GM11168 (cell line): ENCODE data around the gene CGB3.
"Not testable (repeated sequence)": the region's sequence is repeated elsewhere in the genome, so short reads cannot be mapped to it uniquely, and the experiment has no call there.

Experiments
- in situ Hi-C: fragments of 300-500 bp; cut with MboI; formaldehyde crosslinking; loops from one replicate; pipeline ENCODE4 v1.12.0; 2022; ENCODE audit warnings: low sequenced_read_pairs; ENCODE audit not compliant: unreplicated experiment

CGB3 gene

DNA sequence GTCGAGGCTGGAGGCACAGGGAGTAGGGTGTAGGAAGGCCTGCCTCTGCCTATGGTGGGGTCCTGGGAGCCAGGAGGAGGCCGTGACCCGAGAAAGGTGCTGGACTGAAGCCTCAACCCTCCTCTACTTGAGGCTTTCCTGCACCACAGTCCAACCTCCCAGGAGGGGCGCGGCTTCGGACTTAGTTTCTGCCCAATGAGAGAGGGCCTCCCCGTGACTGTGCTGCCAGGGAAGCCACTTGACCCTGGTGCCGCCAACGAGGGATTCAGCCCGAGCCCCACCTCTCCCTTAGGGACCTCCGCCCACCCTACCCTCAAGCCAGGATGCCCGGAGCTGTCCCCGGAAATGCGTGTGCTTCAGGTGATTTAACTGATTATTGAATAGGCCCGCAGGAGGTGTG, at the start of gene CGB3:
Gene CGB3, minus strand, starts transcription at position 101 of the 400 bp plus-strand sequence. CDS start 362 bp downstream, outside the sequence.
- in situ Hi-C loops = not testable (repeated sequence)

DNA sequence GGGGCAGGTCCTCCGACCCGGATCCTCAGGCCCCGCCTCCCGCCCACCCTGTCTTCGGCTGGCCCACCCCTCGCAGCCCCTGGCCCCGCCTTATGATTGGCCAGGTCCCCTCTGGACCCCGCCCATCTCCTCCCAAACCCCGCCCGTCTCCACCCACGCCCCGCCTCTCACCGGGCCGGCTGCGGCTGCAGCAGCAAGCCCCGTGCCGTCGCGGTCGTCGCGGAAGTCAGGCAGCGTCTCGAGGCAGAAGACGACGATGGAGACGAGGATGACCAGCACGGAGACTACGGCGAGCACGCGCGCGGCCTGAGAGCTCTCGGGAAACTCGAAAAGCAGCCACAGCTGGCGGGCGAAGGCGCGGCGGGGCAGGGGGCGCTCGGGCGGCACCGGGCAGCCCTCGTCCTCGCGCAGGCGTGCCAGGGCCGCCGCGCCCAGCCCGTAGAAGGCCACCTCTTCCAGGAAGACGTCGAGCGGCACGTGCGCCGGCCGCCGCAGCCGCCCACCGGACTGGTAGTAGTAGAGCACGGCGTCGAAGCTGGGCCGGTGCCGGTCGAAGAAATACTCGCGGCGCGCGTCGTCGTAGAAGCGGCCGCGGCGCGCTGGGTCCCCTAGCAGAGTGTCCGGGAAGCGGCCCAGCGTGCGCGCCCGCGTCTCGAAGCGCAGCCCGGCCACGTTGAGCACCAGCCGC, 47.9 kb upstream of the CGB3 start:
- in situ Hi-C loops = no loop called here

GRCh38 chr19:49070416-49070815, 46.3 kb upstream of the CGB3 start:
- in situ Hi-C loops = no loop called here

DNA sequence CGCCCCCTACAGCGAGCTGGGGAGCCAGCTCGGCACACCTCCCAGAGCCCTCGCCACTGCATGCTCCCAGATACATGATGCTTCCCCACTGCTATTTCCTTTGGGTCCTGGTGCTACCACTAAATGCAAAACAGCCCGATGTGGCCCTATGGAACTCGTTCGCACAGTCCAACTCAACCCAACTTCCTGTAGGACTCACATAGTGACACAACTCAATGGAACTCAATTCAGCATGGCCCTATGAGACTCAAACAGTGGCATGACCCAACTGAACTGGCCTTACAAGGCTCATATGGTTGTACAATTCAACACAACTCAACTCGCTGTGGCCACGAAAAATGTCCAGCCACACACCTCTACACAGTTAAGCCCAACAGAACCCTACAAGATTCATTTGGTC, 44.9 kb upstream of the CGB3 start:
- in situ Hi-C loops = no loop called here

- in situ Hi-C loops = no loop called here
These were observed 43.4 kb upstream of the CGB3 start for GRCh38 chr19:49067554-49067953.

- in situ Hi-C loops = no loop called here
These were observed 41.9 kb upstream of the CGB3 start for GRCh38 chr19:49065905-49066512.

DNA sequence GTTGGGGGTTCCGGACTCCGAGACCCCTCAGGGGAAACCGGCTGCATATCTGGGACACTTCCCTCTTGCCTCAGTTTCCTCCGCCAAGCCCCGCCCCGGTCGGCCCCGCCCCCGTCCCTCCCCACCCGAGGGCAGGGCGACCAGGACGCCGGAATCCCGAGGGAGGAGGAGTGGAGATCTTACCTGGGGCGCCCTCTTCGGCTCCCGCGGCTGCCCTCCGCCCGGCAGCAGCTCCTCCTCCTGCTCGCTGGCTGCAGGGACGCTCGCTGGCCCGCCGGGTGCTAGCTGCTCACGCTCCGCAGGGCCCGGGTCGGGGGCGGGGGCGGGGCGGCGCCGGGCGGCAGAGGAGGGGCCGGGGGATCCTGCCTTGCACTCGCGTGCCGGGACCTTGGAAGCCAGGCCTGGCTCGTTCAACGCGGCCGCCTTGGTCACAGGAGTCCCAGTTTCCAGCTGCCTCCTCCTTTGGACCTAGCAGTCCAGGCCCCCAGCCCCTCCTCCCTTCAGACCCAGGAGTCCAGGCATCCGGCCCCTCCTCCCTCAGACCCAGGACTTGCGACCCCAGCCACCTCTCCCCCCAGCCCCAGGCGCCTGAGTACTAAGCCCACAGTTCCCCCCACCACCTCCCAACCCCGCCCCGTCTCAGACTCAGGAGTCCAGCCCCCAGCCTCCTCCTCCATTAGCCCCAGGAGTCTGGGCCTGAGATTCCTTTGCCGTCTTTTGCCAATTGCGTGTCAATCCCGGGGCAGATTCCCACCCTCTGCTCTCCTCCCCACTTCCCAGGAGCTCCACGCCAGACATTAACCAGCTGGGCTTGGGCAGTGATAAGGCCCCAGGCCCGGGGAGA, 40.9 kb upstream of the CGB3 start, which contains the start of gene NTF4:
Gene NTF4, minus strand, starts transcription at position 51 of the 844 bp plus-strand sequence. CDS start 2,821 bp downstream, outside the sequence.
- in situ Hi-C loops = no loop called here

GRCh38 chr19:49064029-49064629, 40.0 kb upstream of the CGB3 start:
- in situ Hi-C loops = no loop called here

DNA sequence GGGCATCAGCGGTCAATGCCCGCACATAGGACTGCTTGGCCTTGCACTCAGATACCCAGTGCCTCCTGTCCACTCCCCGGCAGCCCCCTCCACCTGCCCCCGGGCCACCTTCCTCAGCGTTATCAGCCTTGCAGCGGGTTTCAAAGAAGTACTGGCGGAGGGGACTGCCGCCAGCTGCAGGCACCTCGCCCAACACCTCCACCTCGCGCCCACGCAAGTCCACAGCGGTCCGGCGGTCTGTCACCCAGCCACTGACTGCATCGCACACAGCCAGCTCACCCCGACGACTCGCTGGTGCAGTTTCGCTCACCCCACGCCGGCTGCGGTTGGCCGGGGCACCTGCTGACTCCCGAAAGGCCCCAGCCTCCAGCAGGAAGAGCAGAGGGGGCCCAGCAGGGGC, 37.3 kb upstream of the CGB3 start:
- in situ Hi-C loops = no loop called here

GRCh38 chr19:49061000-49061399, 36.9 kb upstream of the CGB3 start:
- in situ Hi-C loops = no loop called here

GRCh38 chr19:49059053-49059452, 34.9 kb upstream of the CGB3 start:
- in situ Hi-C loops = no loop called here

GRCh38 chr19:49058562-49058961, 34.4 kb upstream of the CGB3 start:
- in situ Hi-C loops = no loop called here

DNA sequence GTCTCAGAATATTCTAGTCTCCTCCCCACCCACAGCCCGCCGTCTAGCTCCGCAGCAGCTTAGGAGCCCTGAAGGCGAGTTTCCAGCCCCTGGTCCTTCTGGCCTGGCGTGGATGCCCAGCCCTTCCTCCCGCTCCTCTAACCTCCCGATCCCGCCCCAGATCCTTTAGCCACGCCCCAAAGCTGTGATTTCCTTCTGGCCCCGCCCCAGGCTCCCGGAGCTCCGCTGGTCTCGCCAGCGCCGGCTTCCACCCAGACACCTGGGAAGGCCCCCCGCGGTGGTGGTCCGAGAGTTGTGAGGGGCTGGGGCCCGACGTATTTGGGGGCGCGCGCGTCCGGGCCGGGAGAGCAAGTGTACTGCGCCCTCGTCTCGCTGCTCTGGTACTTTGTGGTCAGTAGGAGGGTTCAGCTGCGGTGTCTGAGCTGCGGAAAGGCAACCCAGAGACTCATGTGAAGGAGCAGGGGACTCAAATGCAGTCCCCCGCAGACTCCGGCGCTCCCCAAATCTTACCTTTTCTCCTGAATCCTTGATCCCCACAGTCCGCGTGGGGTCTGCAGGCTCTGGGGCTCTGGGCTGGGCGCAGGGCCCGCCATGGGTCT, 33.6 kb upstream of the CGB3 start, which contains the start of gene CGB7:
Gene CGB7, minus strand, starts transcription at position 114 of the 599 bp plus-strand sequence. CDS start 2,374 bp downstream, outside the sequence.
- in situ Hi-C loops = no loop called here

DNA sequence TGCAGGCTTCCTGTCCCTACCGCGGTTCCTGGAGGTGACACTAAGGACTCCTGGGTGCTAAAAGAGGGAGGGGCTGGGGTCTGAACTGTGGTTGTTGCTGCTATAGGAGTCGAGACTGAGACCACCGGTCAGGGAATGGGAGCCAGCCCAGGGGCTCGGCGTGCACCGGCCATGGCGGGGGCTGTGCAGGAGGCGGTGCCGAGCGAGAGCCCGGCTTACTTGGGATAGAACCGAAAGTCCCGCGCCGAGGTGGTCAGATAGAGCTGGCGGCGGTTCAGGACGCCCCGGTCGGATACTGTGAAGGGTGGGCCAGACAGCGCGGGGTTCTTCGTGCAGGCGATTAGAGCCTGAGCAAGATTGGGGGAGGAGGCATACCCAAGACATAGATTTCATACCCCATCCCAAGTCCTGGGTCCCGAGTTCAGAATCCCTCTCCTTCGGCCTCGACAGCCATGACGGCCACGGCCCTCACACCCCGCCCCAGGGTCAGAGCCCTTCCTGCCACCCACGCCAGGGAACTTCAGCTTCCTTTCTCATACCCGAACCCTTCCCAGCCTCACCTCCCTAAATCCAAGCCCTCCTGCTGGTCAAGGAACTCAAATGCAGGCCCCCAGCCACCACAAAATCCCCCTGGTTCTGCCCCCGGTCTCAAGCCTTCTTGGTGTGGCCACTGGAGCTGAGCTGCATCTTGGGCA, 32.9 kb upstream of the CGB3 start:
- in situ Hi-C loops = not testable (repeated sequence)

- in situ Hi-C loops = no loop called here
These were observed 32.2 kb upstream of the CGB3 start for GRCh38 chr19:49056101-49056901.

- in situ Hi-C loops = not testable (repeated sequence)
These were observed 26.4 kb upstream of the CGB3 start for GRCh38 chr19:49050376-49051033.

GRCh38 chr19:49049834-49050233, 25.7 kb upstream of the CGB3 start:
- in situ Hi-C loops = not testable (repeated sequence)

- in situ Hi-C loops = not testable (repeated sequence)
These were observed 24.9 kb upstream of the CGB3 start, which contains the start of gene CGB8 for GRCh38 chr19:49049011-49049410. CGB8 (minus strand) TSS chr19:49049111; CDS start chr19:49048739, 372 bp downstream.
